Kidney epithelial cell (primary cell): ENCODE results near the gene ATP4A. TPM values are rescaled to one million over a fixed set of nuclear protein-coding genes. Genes with fewer than 3 reads are reported as not detected.

Experiments
- DNase-seq: peaks from one replicate; pipeline ENCODE4 v3.0.0-alpha.2; 2010; ENCODE audit warnings: low read depth
- H3K27me3 ChIP-seq: 2 replicates; pipeline ENCODE4 v1.6.0; 2011; ENCODE audit warnings: low read length; ENCODE audit not compliant: control insufficient read depth, insufficient read depth
- H3K36me3 ChIP-seq: 2 replicates; pipeline ENCODE4 v1.5.1; 2011; ENCODE audit warnings: low read length; ENCODE audit not compliant: control insufficient read depth, insufficient read depth
- H3K4me3 ChIP-seq: 2 replicates; pipeline ENCODE4 v1.5.1; 2011; ENCODE audit warnings: low read depth, mild to moderate bottlenecking, control low read depth, low read length
- CTCF ChIP-seq: IDR thresholded peaks from 2 replicates; pipeline ENCODE4 v1.5.1; 2011; ENCODE audit warnings: mild to moderate bottlenecking, moderate library complexity, low read length, control low read depth, inconsistent platforms; ENCODE audit not compliant: insufficient read depth, poor library complexity, severe bottlenecking
- total RNA-seq: library from RNA; depleted of rRNA; stranded (reverse); fragments of >200 nt; gene quantifications from 2 replicates; pipeline ENCODE4 v1.2.3, GENCODE V29; 2015

Gene ATP4A
- total RNA-seq, 1 donor from 2014 or later, result not detected

DNA sequence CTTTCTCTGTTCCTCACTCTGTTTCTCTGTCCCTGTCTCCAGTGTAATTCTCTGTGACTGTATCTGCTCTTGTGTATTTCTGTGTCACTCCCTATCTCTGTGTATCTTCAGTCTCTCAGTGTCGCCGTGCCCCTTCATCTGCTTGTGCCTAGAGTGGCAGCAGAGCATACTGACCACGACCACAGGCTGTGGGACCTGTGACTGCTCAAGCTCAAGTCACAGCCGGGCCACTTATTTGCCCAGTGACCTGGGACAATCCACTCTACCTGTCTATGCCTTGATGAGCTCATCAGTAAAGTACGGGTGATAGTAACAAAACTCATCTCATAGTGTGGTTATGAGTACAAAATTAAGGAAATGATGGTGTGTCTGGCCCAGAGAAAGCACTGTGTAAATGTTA, 9.4 kb downstream of the ATP4A start:
- Histone ChIP-seq H3K36me3 (peaks cover 3% of the 10 kb centered on the region), H3K4me3 (no peak overlapping the region), H3K27me3 (peaks cover 24% of the 10 kb centered on the region)
- no peak for TF ChIP-seq CTCF
- no peak for DNase-seq

GRCh38 chr19:35553385-35554000, 10.0 kb downstream of the ATP4A start:
- no peak overlapping the region for H3K4me3 ChIP-seq
- no peak for DNase-seq
- H3K27me3 ChIP-seq, result peaks cover 18% of the 10 kb centered on the region
- no peak for TF ChIP-seq CTCF
- H3K36me3 ChIP-seq, result peaks cover 3% of the 10 kb centered on the region

- no peak for TF ChIP-seq CTCF
- DNase-seq, result no peak
- peaks cover 3% of the 10 kb centered on the region for H3K36me3 ChIP-seq
Measured at GRCh38 chr19:35552534-35553384, 10.7 kb downstream of the ATP4A start.

DNA sequence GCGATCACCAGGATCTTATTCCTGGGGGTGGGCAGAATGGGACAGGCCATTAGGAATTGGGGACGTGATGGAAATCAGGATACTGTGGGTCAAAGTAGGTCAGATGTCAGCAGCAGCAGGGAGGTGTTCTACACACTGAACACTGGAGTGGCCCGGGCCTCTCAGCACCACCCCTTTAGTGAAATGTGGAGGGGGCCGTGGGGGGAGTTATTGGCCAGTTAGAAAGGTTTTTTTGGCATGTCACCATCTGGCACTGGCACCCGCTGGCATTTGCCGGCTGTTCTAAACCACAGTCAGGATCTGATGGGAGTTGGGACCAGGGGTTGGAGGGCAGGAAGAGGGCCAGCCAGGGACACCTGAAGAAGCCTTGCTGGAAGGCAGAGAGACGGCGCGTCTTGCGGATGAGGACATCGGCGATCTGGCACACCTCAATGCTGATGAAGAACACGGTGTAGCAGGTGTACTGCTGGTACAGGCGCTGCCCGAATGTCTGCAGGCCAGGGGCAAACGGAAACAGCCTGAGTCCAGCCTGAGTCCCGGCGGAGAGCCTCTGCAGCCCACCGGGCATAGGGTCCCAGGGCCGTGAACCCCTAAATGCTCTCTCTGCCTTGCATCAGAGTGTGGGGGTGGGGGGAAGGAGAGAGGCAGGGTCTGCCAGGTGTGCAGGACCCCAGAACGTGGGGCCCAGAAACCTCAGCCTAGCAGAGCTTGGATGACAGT, 12.2 kb downstream of the ATP4A start:
- peaks cover 7% of the 10 kb centered on the region for H3K27me3 ChIP-seq
- H3K36me3 ChIP-seq, result peaks cover 3% of the 10 kb centered on the region
- DNase-seq, result no peak
- TF ChIP-seq CTCF, result no peak
- no peak overlapping the region for H3K4me3 ChIP-seq

More at GRCh38 chr19:35552534-35553384, 10.7 kb downstream of the ATP4A start:
- Histone ChIP-seq H3K4me3 (no peak overlapping the region), H3K27me3 (peaks cover 11% of the 10 kb centered on the region)

DNA sequence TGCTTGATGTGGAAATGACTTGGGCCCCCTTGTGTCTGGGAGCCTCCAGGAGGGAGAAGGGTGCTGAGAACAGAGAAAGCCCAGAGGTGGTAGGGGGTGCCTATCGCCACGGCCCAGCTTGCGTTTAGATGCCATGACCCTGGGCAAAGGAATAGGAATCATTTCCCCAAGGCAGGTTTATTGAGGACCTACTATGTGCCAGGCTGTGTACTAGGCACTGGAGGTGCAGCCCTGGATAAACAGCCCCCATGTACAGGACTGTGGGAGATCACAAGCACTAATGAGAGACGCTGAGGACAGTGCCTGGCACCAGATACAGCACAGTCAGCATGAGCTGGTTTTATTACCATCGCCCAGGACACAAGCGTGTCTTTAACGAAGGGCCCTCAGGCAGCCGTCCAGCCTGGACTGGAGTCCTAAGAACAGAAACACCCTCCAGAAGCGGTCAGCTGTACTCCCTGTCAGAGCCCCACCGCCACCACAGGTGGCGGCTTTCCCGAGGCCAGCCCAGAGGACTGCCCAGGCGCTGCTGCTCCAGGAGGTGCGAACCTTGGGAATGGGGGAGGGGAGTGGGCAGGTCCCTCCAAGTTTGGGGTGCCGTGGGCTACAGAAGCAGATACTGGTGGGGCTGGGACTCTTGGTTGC, 13.5 kb downstream of the ATP4A start:
- Histone ChIP-seq H3K4me3 (no peak overlapping the region), H3K36me3 (peaks cover 3% of the 10 kb centered on the region), H3K27me3 (peaks cover 2% of the 10 kb centered on the region)
- DNase-seq, result no peak
- no peak for TF ChIP-seq CTCF
